ENCODE results near the gene AARS2. TPM values are rescaled to one million over a fixed set of nuclear protein-coding genes. Genes with fewer than 3 reads are reported as not detected.

AARS2 gene
- polyA plus RNA-seq, 3 donors = 12.1 to 14.7 (median 12.4) TPM

- DNase-seq (ENCODE audit: low read depth in 3 of 3, low spot score in 2 of 3) = no peak
Observed at GRCh38 chr6:44302856-44303255, 10.3 kb downstream of the AARS2 start.

GRCh38 chr6:44301782-44302564 lies 11.2 kb downstream of the AARS2 start:
- DNase-seq (ENCODE audit: low read depth in 3 of 3, low spot score in 2 of 3) = no peak

- no peak for DNase-seq (ENCODE audit: low read depth in 3 of 3, low spot score in 2 of 3)
Observed at GRCh38 chr6:44301106-44301505, 12.0 kb downstream of the AARS2 start.

- DNase-seq (ENCODE audit: low read depth in 3 of 3, low spot score in 2 of 3) = no peak
Observed at GRCh38 chr6:44300292-44300823, 12.8 kb downstream of the AARS2 start.

GRCh38 chr6:44298864-44299263 lies 14.3 kb downstream of the AARS2 start:
- DNase-seq (ENCODE audit: low read depth in 3 of 3, low spot score in 2 of 3) = no peak

- no peak for DNase-seq (ENCODE audit: low read depth in 3 of 3, low spot score in 2 of 3)
Observed at GRCh38 chr6:44298055-44298803, 14.9 kb downstream of the AARS2 start.

GRCh38 chr6:44297063-44298038 lies 15.8 kb downstream of the AARS2 start:
- no peak for DNase-seq (ENCODE audit: low read depth in 3 of 3, low spot score in 2 of 3)

GRCh38 chr6:44294832-44295791 lies 18.0 kb downstream of the AARS2 start:
- no peak for DNase-seq (ENCODE audit: low read depth in 3 of 3, low spot score in 2 of 3)

- no peak for DNase-seq (ENCODE audit: low read depth in 3 of 3, low spot score in 2 of 3)
Observed at GRCh38 chr6:44292661-44293365, 20.3 kb downstream of the AARS2 start.

GRCh38 chr6:44291841-44292240 lies 21.3 kb downstream of the AARS2 start:
- DNase-seq (ENCODE audit: low read depth in 3 of 3, low spot score in 2 of 3) = no peak

GRCh38 chr6:44289726-44290260 lies 23.4 kb downstream of the AARS2 start:
- no peak for DNase-seq (ENCODE audit: low read depth in 3 of 3, low spot score in 2 of 3)

- no peak for DNase-seq (ENCODE audit: low read depth in 3 of 3, low spot score in 2 of 3)
Observed at GRCh38 chr6:44286747-44287146, 26.4 kb downstream of the AARS2 start.

- no peak for DNase-seq (ENCODE audit: low read depth in 3 of 3, low spot score in 2 of 3)
Observed at GRCh38 chr6:44286285-44286565, 26.9 kb downstream of the AARS2 start.

GRCh38 chr6:44285552-44286284 lies 27.4 kb downstream of the AARS2 start:
- DNase-seq (ENCODE audit: low read depth in 3 of 3, low spot score in 2 of 3) = no peak

GRCh38 chr6:44284867-44285266 lies 28.3 kb downstream of the AARS2 start:
- DNase-seq (ENCODE audit: low read depth in 3 of 3, low spot score in 2 of 3) = no peak

- DNase-seq (ENCODE audit: low read depth in 3 of 3, low spot score in 2 of 3) = no peak
Observed at GRCh38 chr6:44284121-44284520, 29.0 kb downstream of the AARS2 start.

- DNase-seq (ENCODE audit: low read depth in 3 of 3, low spot score in 2 of 3) = no peak
Observed at GRCh38 chr6:44278774-44279697, 34.1 kb downstream of the AARS2 start.
